GOT3 (cell line): ENCODE measurements around the gene BAIAP3.
"Not testable (repeated sequence)": the region's sequence is repeated elsewhere in the genome, so short reads cannot be mapped to it uniquely, and the experiment has no call there.

ENCODE experiments used
- DNase-seq: peaks from one replicate; lab custom pipeline; 2025; ENCODE audit warnings: mixed read lengths; lab: John Stamatoyannopoulos, UW

The BAIAP3 gene, protein sequence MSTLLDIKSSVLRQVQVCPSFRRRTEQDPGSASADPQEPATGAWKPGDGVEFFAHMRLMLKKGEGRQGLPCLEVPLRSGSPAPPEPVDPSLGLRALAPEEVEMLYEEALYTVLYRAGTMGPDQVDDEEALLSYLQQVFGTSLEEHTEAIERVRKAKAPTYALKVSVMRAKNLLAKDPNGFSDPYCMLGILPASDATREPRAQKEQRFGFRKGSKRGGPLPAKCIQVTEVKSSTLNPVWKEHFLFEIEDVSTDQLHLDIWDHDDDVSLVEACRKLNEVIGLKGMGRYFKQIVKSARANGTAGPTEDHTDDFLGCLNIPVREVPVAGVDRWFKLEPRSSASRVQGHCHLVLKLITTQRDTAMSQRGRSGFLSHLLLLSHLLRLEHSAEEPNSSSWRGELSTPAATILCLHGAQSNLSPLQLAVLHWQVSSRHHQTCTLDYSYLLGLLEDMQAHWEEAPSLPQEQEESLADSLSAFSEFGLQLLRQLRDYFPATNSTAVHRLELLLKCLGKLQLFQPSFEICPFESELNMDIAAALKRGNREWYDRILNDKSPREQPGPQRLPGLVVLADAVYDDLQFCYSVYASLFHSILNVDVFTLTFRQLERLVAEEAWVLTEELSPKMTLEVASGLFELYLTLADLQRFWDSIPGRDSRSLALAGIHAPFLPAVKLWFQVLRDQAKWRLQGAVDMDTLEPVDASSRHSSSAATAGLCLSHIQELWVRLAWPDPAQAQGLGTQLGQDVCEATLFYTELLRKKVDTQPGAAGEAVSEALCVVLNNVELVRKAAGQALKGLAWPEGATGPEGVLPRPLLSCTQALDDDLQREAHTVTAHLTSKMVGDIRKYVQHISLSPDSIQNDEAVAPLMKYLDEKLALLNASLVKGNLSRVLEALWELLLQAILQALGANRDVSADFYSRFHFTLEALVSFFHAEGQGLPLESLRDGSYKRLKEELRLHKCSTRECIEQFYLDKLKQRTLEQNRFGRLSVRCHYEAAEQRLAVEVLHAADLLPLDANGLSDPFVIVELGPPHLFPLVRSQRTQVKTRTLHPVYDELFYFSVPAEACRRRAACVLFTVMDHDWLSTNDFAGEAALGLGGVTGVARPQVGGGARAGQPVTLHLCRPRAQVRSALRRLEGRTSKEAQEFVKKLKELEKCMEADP

DNA sequence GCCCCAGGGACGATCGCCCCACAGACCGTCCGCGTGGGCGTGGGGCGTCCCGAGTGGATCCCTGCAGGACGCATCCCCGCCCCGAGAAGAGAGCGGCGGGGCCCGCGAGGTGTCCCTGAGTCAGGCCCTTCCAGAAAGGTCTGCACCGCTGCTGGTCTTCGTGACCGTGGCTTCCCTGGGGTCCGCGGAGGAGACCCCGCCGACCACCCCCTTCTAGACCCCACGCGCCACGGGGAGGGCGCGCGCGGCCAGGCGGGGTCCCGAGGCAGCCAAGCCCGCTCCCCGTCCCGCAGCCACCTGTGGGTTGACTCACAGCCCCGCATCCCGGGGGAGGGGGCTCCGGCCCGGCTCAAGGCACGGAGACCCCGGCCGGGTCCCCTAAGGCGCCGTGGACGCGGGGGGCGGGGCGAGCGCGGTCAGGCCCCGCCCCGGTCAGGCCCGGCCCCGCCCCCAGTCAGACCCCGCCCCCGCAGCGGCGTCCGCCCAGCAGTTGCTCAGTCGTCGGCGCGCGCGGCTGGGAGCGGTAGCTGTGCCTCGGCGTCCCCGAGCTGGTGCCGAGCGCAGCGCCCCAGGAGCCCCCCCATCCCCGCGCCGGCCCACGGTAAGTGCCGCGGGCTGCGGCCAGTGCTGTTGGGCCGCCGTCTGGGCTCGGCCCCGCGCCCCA, at the start of gene BAIAP3:
TSS of gene BAIAP3 (plus strand) at position 497 of the 664 bp plus-strand sequence. CDS start 4,905 bp downstream, outside the sequence.
- DNase-seq, result no peak

DNA sequence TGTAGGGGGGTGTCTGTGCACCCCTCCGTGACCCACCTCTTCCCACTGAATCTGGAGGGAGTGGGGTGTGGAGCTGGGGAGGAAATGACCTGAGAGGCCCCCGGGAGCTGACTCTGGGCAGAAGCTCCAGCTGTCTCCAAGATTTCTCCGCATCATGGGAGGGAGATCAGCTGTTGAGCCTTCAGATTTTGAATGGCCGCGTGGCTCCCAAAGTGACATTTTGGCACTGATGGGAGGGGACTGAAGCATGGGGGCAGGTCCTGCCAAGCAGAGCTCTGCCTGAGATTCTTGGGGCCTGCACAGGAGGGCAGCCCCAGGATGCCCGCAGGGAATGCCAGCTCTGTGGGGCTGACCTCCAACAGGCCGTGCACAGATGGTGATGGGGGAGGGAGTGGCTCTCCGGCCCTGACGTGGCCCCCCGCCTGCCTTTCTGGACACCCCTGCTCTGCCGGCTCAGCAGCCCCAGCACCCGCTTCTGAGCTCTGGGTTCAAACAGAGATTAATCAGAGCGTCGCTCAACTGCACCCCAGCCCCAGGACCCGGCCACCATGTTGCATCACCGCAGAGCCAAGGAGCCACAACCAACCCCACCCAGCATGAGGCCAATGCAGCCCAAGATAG, 49.3 kb upstream of the BAIAP3 start:
- DNase-seq, result no peak

DNA sequence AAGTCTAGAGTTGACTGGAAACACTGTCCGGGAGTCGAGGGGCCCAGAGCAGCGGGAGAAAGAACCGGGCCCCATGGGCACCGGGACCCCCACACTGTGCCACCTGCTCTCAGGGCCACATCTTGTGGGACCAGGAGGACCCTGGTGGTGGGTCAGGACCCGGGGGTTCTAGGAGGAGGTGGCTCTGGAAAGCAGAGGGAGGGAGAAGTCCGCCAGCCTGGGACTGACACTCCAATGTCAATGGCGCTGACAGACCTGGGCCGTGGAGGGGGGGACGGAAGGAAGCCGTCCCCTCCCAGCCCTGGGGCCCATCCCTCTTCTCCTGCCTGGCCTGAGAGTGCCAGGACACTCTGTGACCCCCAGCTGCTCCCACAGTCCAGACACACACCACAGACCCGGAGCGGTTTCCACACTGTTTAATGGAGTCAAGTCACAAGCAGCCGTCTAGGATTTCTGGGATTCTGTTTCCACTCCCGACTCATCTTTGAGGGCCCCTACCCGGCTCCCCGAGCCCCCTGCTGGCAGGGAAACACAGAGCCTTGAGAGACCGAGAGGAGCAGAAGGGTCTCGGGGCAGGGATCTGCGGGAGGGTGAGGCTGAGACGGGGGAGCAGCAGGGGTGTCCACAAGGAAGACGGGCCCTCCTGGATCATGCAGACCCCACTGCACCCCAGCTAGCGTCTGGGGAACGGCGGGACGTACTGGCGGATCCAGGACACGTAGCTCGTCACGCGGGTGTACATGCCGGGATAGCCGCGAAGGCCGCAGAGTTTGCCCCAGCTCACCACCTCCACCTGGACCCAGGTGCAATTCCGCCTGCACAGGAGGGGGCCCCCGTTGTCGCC, 47.6 kb upstream of the BAIAP3 start:
- no peak for DNase-seq

DNA sequence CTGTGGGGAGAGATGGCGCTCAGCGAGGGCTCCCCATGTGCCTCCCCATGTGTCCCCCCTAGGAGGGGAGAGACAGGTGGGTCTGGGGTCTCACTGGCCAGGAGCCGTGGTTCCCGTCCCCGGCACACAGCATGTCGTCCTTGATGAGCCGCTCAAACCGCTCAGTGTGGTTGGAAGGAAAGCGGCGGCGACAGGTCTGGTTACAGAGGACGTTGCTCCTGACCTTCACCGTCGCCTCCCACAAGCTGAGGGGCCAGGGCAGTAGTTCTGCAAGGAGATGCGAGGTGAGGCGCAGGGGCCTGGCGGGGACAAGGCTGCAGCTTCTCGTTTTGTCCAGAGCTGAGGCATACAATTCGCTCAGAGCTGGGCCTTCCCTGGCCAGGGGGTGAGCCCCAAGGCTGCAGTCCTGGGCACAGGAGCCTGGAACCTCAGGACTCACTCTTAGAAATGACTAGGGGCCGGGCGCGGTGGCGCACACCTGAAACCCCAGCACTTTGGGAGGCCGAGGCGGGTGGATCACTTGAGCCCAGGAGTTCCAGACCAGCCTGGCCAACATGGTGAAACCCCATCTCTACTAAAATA, 46.8 kb upstream of the BAIAP3 start:
- DNase-seq, result no peak

DNA sequence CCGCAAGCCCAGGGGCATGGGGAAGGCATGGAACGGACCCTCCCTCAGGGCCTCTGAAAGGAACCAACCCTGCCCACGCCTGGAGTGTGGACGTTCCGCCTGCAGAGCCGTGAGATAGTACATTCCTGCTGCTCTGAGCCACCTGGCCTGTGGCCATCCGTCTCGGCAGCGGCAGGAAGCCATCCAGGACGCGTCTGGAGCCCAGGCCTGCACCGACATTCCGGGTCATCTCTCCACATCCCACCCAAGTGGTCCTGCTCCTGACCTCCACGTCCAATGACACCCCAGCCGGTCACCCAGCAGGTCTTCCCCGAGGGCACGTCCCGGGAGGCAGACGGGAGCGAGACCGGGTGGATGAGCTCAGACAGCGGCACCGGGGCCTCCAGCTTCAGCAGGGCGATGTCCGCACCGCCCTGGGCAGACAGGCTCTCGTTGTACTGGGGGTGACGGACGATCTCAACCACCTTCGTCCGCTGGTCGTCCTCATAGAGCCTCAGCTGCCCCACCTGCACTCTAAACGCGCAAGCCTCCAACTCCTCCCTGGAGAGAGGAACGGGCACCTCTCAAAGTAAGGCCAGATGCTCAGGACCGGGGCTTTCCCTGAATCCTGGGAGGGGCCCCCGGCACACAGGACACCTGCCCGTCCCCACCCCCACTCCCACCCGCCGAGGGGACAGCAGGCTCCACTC, 45.3 kb upstream of the BAIAP3 start:
- no peak for DNase-seq

DNA sequence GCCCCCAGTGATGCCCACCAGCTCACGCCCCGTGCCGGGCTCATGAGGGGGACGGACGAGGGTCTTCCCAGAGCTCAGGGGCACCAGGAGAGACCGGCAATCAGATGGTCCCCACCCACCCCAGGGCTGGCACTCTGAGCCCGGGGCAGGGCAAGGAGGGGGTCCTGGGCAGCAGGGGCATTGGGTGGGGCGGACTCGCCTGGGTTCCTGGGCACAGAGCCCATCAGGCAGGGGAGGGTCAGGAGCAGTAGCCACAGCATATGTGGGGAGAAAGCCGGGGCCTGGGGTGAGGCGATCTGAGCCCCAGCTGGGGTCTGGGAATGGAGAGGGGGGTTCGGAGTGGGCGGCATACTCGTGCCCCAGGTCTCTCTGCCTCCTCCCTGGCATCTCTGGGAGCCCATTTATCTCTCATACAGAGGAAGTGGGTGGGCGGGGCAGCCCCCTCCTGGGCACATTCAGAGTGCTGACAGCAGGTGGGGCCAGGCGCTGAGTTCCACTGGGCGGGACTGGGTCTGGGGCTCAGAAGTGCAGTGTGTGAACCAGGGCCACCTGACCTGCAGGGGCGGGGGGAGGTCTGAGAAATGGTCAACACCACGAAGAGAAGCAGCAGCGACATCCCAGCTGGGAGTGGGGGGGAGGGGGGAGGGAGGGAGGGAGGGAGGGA, 44.5 kb upstream of the BAIAP3 start:
- no peak for DNase-seq

DNA sequence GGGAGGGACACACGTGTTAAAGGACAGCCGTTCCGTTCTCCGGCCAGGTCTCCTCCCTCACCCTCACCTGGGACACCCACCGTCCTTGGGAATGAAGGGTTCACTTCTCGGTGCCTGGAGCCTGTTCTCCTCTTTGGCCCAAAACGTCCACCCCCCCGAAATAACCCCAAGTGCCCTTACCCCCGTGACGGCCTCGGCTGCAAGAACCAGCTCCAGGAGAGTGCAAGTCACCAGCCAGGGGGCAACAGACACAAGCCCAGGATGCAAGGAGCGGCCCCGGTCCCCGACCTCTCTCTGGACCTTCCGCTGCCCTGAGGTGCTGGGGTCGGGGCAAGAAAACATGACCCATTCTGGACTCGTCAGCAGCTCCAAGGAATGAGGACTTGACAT, 44.0 kb upstream of the BAIAP3 start:
- DNase-seq, result no peak

DNA sequence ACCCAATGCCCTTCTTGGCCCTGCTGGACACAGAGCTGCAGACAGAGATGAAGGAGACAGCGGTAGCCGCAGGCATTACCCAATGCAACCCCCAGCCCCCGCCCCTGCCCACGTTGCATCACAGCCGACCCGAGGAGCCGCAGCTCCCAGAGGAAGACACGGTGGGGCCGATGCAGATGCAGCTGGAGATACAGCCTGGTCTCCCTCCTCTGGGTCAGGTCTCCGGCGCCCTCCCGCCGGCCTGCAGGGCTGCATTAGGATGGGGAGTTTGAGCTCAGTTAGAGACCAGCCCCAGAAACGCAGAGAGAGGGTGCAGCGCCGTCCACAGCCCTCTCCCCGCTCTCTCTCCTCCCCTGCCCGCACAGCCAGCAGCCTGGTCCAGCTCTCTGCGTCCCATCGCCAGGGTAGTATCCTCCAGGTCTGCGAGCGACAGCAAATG, 43.4 kb upstream of the BAIAP3 start:
- DNase-seq, result no peak

DNA sequence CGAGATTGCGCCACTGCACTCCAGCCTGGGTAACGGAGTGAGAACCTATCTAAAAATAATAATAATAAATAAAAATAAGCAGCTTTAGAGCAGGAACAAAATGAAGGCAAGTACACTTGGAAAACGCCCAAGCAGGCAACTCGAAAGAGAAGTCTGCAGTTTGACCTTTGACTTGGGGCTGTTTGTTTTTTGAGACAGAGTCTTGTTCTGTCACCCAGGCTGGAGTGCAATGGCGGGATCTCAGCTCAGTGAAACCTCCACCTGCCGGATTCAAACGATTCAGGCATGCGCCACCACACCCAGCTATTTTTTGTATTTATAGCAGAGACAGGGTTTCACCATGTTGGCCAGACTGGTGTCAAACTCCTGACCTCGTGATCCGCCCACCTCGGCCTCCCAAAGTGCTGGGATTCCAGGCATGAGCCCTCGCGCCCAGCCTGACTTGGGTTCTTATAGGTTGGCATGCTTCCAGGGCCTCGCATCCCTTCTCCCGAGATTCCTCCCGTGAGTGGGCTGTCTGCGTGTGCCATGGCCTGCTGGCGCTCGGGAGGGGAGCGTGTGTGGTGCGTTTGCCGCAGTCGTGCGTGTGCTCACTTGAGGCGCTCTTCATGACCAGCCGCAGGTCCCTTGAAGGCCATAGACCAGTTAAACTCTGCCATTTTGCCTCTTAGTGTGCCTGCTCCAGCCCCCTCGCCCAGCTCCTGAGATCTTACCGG, 42.4 kb upstream of the BAIAP3 start:
- DNase-seq, result no peak

DNA sequence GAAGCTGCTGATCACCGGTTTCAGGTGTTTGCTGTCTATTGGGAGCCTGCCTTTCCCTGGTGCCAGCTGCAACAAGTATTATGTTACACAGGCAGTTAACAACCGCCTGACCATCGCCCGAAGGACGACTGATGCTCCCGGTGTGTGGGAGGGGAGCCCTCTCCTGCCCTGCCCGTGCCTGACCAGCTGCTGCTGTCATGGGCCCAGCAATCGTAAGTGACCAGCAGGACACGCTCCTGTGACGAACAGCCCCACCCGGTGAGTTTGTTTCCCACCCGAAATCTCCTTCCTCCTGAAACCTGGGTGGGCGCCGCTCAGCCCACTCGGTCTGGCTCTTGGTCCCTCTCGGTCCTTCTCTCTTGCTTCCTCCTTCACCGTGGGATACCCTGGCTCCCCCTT, 41.9 kb upstream of the BAIAP3 start:
- DNase-seq, result no peak

DNA sequence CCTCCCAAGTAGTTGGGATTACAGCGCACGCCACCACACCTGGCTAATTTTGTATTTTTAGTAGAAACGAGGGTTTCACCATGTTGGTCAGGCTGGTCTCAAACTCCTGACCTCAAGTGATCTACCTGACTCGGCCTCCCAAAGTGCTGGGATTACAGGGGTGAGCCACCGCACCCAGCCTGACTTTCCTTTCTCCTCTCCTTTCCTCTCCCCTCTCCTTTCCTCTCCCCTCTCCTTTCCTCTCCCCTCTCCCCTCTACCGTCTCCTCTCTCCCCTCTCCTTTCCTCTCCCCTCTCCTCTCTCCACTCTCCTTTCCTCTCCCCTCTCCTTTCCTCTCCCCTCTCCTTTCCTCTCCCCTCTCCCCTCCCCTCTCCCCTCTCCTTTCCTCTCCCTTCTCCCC, 41.2 kb upstream of the BAIAP3 start:
- not testable (repeated sequence) for DNase-seq

DNA sequence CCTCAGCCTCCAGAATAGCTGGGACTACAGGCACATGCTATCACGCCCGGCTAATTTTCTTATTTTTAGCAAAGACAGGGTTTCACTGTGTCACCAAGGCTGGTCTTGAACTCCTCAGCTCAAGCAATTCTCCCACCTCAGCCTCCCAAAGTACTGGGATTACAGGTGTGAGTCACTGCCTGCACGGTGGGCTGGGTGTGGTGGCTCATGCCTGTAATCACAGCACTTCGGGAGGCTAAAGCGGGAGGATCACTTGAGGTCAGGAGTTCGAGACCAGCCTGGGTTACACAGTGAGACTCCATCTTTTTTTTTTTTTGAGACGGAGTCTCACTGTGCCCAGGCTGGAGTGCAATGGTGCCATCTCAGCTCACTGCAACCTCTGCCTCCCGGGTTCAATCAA, 40.6 kb upstream of the BAIAP3 start:
- not testable (repeated sequence) for DNase-seq

DNA sequence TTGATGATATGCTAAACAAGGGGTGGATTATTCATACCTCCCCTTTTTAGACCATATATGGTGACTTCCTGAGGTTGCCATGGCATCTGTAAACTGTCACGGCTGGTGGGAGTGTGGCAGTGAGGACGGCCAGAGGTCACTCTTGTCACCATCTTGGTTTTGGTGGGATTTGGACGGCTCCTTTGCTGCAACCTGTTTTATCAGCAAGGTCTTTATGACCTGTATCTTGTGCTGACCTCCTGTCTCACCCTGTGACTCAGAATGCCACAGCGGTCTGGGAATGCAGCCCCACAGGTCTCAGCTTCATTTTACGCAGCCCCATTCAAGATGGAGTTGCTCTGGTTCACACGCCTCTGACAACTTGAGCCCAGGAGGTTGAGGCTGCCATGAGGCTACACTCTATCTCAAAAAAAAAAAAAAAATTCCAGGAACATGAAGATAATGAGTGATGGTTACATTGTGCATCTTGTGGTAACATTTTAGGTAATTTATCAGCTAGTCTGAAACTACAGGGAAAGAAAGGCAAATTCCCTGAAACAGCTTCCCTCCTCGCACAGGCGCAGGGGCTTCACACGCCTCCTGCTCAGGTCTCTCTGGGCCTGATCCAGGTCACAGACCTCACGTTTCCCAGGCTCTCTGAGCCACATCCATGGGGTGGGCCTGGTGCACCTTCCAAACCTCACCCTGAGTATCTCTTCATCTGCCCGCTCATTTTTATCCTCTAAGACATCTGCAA, 39.4 kb upstream of the BAIAP3 start:
- no peak for DNase-seq

DNA sequence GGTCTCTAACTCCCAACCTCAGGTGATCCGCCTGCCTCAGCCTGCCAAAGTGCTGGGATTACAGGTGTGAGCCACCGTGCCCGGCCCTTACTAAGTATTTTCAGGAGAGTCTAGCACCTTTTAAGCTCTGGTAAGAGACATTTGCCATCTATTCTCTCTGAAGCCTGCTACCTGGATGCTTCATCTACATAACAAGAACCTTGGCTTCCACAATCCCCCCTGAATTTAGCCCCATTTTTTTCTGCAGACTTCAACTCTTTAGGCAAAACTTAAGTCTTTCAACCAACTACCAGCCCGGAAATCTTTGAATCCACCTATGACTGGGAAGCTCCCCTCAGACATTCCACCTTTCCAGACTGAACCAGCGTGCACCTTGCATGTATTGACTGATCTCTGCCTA, 38.0 kb upstream of the BAIAP3 start:
- DNase-seq, result no peak

DNA sequence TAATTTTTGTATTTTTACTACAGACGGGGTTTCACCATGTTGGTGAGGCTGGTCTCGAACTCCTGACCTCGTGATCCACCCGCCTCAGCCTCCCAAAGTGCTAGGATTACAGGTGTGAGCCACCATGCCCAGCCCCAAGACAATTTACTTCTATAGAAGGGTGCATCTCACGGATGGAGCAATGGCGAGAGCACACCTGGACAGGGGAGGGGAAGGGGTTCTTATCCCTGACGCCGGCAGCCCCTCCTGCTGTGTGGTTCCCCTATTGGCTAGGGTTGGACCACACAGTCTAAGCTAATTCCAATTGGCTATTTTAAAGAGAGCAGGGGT, 36.8 kb upstream of the BAIAP3 start:
- not testable (repeated sequence) for DNase-seq

DNA sequence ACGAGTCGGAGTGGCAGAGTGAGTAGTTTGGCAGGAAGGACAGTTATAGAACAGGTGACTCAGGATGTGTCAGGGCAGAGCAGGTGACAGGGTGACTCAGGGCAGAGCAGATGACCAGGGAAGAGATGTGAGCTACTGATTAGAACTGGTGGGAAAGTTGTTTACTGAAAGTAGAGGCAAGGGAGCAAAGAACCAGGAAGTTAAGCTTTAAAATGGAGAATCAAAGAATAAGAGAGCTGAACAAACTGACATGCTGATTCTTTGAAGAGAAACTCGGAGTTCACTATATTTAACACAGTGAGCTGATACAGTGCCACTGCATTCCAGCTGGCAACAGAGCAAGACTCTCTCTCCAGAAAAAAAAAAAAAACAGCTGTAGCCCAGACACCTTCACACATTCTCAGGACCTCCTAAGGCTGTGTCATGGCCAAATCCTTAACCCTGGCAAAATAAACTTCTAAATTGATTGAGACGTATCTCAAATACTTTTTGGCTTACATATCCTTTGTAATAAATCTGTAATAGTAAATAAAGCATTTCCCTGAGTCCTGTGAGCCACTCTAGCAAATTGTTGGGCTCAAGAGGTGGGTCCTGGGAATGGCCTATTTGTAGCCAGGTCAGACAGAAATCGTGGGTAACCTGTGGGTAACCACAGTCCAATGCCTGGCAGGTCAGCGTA, 36.3 kb upstream of the BAIAP3 start:
- no peak for DNase-seq

DNA sequence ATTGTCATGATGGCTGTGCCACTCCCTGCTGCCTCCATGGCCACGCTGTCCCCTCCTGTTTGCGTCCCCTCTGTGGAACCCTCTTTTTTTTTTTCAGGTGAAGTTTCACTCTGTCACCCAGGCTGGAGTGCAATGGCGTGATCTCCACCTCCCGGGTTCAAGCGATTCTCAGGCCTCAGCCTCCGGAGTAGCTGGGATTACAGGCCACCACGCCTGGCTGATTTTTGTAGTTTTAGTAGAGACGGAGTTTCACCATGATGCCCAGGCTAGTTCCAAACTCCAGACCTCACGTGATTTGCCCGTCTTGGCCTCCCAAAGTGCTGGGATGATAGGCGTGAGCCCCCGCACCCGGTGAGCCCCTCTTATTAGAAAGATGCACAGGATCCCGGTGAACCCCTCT, 35.0 kb upstream of the BAIAP3 start:
- no peak for DNase-seq
